Hematopoietic multipotent progenitor cell treated with erythropoietin and hydrocortisone succinate and interleukin-3 and kit ligand, for 4 days (in vitro differentiated cells): Measurements from ENCODE around the gene TENM4.

Experiments
- DNase-seq: peaks from one replicate; pipeline ENCODE4 v3.0.0-alpha.2; 2015

Gene TENM4

GRCh38 chr11:78952175-78952574 lies 488.7 kb downstream of the TENM4 start:
- DNase-seq, result no peak

GRCh38 chr11:78949976-78950690 lies 490.7 kb downstream of the TENM4 start:
- DNase-seq, result no peak

- no peak for DNase-seq
Measured at GRCh38 chr11:78946945-78947902, 493.6 kb downstream of the TENM4 start.

- DNase-seq, result peak; percentile 25
Measured at GRCh38 chr11:78943841-78944240, 497.0 kb downstream of the TENM4 start.

- DNase-seq, result no peak
Measured at GRCh38 chr11:78943154-78943553, 497.7 kb downstream of the TENM4 start.

- no peak for DNase-seq
Measured at GRCh38 chr11:78941226-78941851, 499.5 kb downstream of the TENM4 start.

GRCh38 chr11:78940500-78941225 lies 500.2 kb downstream of the TENM4 start:
- no peak for DNase-seq

- DNase-seq, result no peak
Measured at GRCh38 chr11:78938971-78939370, 501.9 kb downstream of the TENM4 start.

- DNase-seq, result no peak
Measured at GRCh38 chr11:78938036-78938435, 502.8 kb downstream of the TENM4 start.

GRCh38 chr11:78935398-78936068 lies 505.3 kb downstream of the TENM4 start:
- DNase-seq, result peak; percentile 5

- no peak for DNase-seq
Measured at GRCh38 chr11:78933350-78933749, 507.5 kb downstream of the TENM4 start.

GRCh38 chr11:78932757-78933156 lies 508.1 kb downstream of the TENM4 start:
- no peak for DNase-seq

GRCh38 chr11:78931891-78932290 lies 508.9 kb downstream of the TENM4 start:
- DNase-seq, result no peak

GRCh38 chr11:78930810-78931523 lies 509.9 kb downstream of the TENM4 start:
- DNase-seq, result no peak

- DNase-seq, result no peak
Measured at GRCh38 chr11:78929906-78930220, 511.0 kb downstream of the TENM4 start.

- DNase-seq, result no peak
Measured at GRCh38 chr11:78929207-78929905, 511.5 kb downstream of the TENM4 start.

GRCh38 chr11:78927511-78927910 lies 513.3 kb downstream of the TENM4 start:
- no peak for DNase-seq

GRCh38 chr11:78926633-78927338 lies 514.0 kb downstream of the TENM4 start:
- DNase-seq, result no peak

GRCh38 chr11:78925387-78925786 lies 515.4 kb downstream of the TENM4 start:
- DNase-seq, result no peak

- no peak for DNase-seq
Measured at GRCh38 chr11:78922859-78923625, 517.8 kb downstream of the TENM4 start.
